SU-DHL-6 (cell line): ENCODE measurements around the gene BRAT1.

Experiments
- EZH2phosphoT487 ChIP-seq: fragments of 200-600 bp; sonication (generic), shearing (Covaris generic); conservative IDR thresholded peaks from 2 replicates; pipeline ENCODE4 v1.6.1; 2018; ENCODE audit warnings: mild to moderate bottlenecking, antibody characterized with exemption, low read length, moderate library complexity, mixed read lengths
- TF ChIP-seq, protein P1 (sequence below): fragments of 200-600 bp; sonication (generic); IDR thresholded peaks from one replicate; pipeline ENCODE4 v1.5.1; 2017; ENCODE audit warnings: antibody characterized with exemption, mild to moderate bottlenecking, low read length, moderate library complexity; ENCODE audit not compliant: insufficient read depth, poor library complexity, severe bottlenecking

- TF ChIP-seq, protein P1, sequence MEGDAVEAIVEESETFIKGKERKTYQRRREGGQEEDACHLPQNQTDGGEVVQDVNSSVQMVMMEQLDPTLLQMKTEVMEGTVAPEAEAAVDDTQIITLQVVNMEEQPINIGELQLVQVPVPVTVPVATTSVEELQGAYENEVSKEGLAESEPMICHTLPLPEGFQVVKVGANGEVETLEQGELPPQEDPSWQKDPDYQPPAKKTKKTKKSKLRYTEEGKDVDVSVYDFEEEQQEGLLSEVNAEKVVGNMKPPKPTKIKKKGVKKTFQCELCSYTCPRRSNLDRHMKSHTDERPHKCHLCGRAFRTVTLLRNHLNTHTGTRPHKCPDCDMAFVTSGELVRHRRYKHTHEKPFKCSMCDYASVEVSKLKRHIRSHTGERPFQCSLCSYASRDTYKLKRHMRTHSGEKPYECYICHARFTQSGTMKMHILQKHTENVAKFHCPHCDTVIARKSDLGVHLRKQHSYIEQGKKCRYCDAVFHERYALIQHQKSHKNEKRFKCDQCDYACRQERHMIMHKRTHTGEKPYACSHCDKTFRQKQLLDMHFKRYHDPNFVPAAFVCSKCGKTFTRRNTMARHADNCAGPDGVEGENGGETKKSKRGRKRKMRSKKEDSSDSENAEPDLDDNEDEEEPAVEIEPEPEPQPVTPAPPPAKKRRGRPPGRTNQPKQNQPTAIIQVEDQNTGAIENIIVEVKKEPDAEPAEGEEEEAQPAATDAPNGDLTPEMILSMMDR, result no peak
- TF ChIP-seq EZH2phosphoT487, result no peak
Observed at GRCh38 chr7:2521952-2522591, 33.3 kb downstream of the BRAT1 start.
